H7 (cell line): ENCODE data around the gene ADGRG4. TPM values are rescaled to one million over a fixed set of nuclear protein-coding genes. Genes with fewer than 3 reads are reported as not detected.

Experiments
- DNase-seq: peaks from one replicate; pipeline ENCODE4 v3.0.0; 2012
- H3K27me3 ChIP-seq: 2 replicates; pipeline ENCODE4 v1.6.0; 2011; ENCODE audit warnings: mild to moderate bottlenecking, low read length; ENCODE audit not compliant: control insufficient read depth, insufficient read depth
- H3K36me3 ChIP-seq: replicated peaks from 2 replicates; pipeline ENCODE4 v1.5.1; 2011; ENCODE audit warnings: low read length; ENCODE audit not compliant: control insufficient read depth, insufficient read depth
- H3K4me3 ChIP-seq: 2 replicates; pipeline ENCODE4 v1.5.1; 2011; ENCODE audit warnings: low read depth, mild to moderate bottlenecking, control low read depth, low read length, moderate library complexity; ENCODE audit not compliant: insufficient read depth
- total RNA-seq: library from RNA; depleted of rRNA; stranded (reverse); fragments of >200 nt; shearing (Covaris generic); gene quantifications from 2 replicates; pipeline ENCODE4 v1.2.3, GENCODE V29; 2014

Gene ADGRG4
- total RNA-seq, 1 experiment from 2014 or later: not detected

DNA sequence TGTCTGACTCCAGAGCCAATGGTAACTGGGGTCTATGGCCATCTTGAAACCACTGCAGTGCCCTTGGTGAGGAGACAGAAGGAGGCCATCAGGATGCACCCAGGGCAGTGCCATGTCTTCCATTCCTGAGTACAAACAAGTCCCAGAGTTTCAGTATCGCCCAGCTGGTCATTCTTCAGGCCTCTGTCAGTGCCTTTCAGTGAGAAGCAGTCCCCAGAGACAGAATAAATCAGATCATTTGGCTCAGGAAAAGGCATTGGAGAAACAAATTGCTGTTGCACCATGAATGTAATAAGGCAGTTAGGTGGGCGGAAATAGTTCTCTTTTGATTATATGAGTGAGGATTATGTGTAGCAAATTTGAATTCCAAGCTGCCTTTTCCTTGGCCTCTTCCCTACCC is 21.3 kb downstream of the ADGRG4 start:
- no peak for DNase-seq
- no peaks in the 10 kb centered on the region for H3K36me3 ChIP-seq
- no peak overlapping the region for H3K4me3 ChIP-seq
- H3K27me3 ChIP-seq: no peaks in the 10 kb centered on the region

DNA sequence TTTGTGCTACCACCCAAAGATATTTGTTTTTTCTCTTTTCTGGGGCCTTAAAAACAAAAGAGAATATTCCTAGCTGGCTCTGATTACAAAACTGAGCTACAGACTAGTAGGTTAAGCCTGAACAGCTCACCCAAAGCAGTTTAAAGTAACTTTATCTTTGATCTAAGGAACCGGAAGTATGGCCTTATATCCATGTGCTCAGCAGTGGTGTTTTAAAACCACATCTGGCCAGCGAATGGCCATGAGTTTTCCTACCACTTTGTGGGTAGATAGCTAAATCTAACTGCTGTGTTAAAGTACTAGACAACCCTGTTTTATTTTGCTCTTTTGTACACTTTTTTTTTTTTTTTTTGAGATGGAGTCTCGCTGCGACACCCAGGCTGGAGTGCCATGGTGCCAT is 24.6 kb downstream of the ADGRG4 start:
- no peaks in the 10 kb centered on the region; the same call in 1 of the 2 replicates for H3K27me3 ChIP-seq
- no peaks in the 10 kb centered on the region for H3K36me3 ChIP-seq
- H3K4me3 ChIP-seq: no peak overlapping the region
- no peak for DNase-seq

DNA sequence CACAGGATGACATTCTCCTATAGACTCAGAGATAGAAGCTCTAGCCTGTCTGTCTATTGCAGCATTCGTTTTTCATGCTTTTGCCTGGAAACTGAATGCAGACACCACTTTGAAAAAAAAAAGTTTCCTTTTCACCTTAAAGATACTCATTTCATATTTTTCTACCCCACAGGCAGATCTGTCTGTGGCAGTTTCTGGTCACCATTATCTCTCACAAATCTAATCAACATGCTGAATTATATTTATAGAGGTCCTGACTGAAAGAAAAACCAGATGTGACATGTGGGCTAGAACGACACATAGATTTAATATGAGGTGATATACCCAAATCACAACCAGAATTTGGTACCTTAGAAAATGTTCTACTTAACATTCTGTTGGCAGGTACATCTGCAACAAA is 28.2 kb downstream of the ADGRG4 start:
- no peak overlapping the region for H3K4me3 ChIP-seq
- no peak for DNase-seq
- no peaks in the 10 kb centered on the region; the same call in 1 of the 2 replicates for H3K27me3 ChIP-seq
- no peaks in the 10 kb centered on the region for H3K36me3 ChIP-seq

DNA sequence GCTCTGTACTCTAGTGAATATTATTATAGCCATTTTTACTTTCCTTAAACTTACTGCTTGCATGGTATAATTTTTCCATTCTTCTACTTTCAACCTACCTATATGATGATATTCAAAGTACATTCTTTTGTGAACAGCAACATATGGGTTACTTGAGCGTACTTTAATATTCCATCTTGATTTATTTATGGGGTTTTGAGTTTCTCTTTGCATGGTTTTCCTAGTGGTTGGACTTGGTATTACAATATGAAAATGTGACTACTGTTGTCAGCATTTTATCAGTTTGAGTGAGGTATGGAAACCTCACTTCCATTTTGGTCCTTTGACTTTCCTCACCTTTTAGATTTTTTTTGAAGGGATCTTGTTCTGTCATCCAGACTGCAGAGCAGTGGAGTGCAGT is 35.9 kb downstream of the ADGRG4 start:
- no peaks in the 10 kb centered on the region for H3K36me3 ChIP-seq
- H3K4me3 ChIP-seq: no peak overlapping the region
- no peak for DNase-seq
- no peaks in the 10 kb centered on the region for H3K27me3 ChIP-seq

DNA sequence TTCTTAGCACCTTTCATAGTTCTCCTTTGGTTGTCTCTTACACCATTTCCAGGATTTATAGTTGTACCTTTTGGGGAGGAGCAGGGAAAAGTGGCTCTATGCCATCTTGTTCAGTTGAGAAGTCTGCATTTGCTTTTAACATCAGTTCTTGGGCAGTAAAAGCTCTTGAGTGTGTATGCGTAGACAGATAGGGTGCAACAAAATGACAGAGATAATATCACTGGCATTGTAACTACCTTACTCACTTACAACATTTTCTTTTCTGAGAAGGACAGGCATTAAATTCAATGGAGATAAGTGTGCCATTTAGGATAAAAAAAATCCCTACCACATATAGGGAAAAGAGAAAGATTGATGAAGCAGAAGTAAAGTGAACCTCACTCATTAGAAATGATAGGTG is 38.9 kb downstream of the ADGRG4 start:
- H3K27me3 ChIP-seq: no peaks in the 10 kb centered on the region
- no peak overlapping the region for H3K4me3 ChIP-seq
- no peaks in the 10 kb centered on the region for H3K36me3 ChIP-seq
- DNase-seq: no peak

DNA sequence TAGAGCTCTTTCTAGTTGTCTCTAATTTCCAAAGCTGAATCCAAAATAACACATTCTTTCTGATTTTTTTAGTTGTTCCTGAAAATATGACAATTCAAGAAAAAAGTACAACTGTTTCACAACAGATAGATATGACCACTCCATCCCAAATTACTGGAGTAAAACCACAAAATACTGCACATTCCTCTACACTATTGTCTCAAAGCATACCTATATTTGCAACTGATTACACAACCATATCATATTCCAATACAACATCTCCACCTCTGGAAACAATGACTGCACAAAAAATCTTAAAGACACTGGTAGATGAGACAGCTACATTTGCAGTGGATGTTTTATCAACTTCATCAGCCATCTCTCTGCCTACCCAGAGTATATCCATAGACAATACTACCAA is 43.6 kb downstream of the ADGRG4 start:
- no peak overlapping the region for H3K4me3 ChIP-seq
- H3K36me3 ChIP-seq: no peaks in the 10 kb centered on the region
- H3K27me3 ChIP-seq: no peaks in the 10 kb centered on the region
- DNase-seq: no peak

DNA sequence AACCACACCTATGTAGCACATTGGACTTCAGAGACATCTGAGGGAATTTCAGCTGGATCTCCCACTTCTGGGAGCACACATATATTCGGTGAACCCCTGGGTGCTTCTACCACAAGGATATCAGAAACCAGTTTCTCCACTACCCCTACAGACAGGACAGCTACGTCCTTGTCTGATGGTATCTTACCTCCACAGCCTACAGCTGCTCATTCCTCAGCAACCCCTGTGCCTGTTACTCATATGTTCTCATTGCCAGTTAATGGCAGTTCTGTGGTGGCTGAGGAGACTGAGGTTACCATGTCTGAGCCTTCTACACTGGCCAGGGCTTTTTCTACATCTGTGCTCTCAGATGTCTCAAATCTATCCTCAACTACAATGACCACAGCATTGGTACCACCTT is 45.7 kb downstream of the ADGRG4 start:
- no peak for DNase-seq
- Histone ChIP-seq H3K36me3 (no peaks in the 10 kb centered on the region), H3K4me3 (no peak overlapping the region), H3K27me3 (no peaks in the 10 kb centered on the region)

DNA sequence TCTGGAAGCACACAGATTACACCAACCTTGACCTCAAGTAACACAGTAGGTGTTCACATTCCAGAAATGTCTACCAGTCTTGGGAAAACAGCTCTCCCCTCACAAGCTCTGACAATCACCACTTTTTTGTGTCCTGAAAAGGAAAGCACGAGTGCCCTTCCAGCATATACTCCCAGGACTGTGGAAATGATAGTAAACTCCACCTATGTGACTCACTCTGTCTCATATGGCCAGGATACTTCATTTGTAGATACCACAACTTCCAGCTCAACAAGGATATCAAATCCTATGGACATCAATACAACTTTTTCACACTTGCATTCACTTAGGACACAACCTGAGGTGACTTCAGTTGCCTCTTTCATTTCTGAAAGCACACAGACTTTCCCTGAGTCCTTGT is 46.9 kb downstream of the ADGRG4 start:
- no peaks in the 10 kb centered on the region for H3K36me3 ChIP-seq
- no peak overlapping the region for H3K4me3 ChIP-seq
- DNase-seq: no peak
- no peaks in the 10 kb centered on the region for H3K27me3 ChIP-seq

DNA sequence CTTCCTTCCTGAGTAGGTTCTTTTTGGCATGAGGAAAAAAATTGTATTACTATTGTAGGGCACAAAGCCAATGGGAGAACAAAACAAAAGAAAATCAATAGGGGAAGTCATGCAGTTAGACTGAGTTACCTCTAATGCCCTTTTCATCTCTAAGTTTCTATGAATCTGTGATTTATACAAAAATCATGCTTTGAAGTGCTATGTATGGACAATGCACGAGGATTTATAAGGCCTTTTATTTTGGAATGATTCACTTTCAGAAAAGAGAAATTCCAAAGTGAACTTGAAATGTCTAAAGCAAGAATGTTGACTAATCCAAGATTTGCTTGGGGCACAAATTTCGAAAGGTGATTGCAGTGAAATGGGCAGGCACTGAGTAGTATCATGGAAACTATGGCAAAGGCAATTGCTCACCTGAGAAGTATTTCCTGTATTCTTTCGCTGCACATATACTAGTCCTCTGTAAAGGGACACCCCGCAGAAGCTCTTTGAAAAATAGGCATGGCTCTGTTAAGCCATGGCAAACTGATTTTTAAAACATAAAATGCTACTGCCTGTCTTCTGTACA is 52.8 kb downstream of the ADGRG4 start:
- no peak overlapping the region for H3K4me3 ChIP-seq
- H3K27me3 ChIP-seq: no peaks in the 10 kb centered on the region
- H3K36me3 ChIP-seq: no peaks in the 10 kb centered on the region
- no peak for DNase-seq

DNA sequence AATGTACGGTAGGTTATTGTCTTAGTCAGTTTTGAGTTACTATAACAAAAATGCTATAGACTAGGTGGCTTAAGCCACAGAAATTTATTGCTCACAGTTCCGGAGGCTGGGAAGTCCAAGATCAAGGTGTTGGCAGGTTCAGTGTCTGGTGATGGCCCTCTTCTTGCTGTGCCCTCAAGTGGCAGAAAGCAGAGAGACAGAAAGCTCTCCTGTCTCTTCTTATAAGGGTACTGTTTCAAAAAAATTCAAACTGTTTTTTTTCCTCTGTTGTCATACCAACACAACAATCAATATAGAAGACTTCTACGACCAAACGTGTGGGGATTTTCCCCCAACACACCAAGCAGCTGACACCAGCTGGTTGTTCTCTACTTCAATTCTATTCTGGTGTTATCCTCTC is 53.4 kb downstream of the ADGRG4 start:
- H3K36me3 ChIP-seq: no peaks in the 10 kb centered on the region
- no peak for DNase-seq
- H3K27me3 ChIP-seq: no peaks in the 10 kb centered on the region
- no peak overlapping the region for H3K4me3 ChIP-seq

DNA sequence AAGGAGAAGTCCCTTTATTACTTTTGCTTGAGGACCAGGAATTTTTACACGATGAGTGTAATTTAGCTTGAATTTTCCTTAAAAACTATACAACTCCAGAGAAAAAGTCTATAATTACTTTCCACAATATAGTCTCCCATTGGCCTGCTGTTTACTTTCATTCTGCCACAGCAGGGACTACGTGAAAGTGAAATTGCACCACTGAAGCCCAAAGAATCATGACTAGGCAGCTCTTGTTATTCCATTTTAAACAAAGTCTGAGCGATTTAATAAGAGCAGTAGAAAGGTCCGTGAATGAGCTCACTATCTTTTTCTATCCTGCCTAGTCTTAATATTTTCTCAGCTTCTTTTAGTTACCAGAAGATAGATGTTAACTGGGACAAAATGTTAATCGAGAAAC is 68.6 kb downstream of the ADGRG4 start:
- H3K36me3 ChIP-seq: no peaks in the 10 kb centered on the region
- DNase-seq: no peak
- no peak overlapping the region for H3K4me3 ChIP-seq
- H3K27me3 ChIP-seq: no peaks in the 10 kb centered on the region

DNA sequence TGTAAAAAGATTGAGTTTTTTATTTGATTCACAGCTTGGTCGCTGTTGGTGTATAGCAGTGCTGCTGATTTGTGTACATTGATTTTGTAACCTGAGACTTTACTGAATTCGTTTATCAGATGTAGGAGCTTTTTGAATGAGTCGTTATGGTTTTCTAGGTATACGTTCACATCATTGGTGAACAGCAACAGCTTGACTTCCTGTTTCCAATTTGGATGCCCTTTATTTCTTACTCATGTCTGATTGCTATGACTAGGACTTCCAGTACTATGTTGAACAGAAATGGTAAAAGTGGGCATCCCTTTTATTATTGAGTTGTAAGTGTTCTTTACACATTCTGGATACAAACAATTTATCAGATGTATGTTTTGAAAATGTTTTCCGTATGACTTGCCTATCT is 76.0 kb downstream of the ADGRG4 start:
- Histone ChIP-seq H3K36me3 (no peaks in the 10 kb centered on the region), H3K27me3 (no peaks in the 10 kb centered on the region), H3K4me3 (no peak overlapping the region)
- no peak for DNase-seq

DNA sequence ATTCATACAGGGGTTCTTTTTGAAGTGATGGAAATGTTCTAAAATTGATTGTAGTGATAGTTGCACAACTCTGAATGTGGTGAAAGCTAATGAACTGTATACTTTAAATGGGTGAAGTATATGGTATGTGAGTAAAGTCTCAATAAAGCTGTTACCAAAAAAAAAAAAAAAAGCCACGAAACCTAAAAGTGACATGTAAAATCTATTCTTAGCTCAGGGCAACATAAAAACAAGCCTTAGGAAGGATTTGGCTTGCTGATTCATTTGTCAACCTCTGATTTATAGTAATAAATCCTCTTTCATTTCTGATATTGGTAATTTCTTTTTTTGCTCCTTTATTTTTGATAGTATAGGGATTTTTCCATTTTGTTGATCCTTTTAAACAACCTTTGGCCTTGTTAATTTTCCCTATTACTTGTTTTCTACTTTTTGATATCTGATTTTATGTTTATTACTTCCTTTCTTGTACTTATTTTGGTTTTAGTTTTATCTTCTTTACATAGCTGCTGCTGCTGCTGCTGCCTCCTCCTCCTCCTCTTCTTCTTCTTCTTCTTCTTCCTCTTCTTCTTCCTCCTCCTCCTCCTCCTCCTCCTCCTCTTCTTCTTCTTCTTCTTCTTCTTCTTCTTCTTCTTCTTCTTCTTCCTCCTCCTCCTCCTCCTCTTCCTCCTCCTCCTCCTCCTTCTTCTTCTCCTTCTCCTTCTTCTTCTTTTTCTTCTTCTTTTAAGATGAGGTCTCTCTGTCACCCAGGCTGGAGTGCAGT is 79.4 kb downstream of the ADGRG4 start:
- no peaks in the 10 kb centered on the region for H3K36me3 ChIP-seq
- no peak for DNase-seq
- H3K27me3 ChIP-seq: no peaks in the 10 kb centered on the region
- H3K4me3 ChIP-seq: no peak overlapping the region

DNA sequence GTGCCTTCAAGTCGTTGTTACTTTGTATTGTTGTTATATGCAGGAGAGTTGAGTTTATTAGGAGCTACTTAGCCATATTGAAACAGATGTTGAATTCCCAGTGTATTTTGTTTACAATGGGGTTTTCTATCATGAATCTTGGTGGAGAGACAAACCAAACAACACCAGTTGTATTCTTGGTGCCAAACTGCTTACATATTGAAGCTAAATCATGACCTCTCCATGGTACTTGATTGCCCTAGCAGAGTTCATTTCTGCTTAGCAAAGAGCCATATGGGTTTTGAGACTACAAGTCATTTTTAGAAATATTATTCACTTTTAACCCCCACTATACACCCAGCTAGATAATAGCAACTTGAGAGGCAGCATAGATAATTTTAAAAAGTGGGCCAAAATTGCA is 85.4 kb downstream of the ADGRG4 start:
- Histone ChIP-seq H3K4me3 (no peak overlapping the region), H3K36me3 (no peaks in the 10 kb centered on the region)
- no peak for DNase-seq

DNA sequence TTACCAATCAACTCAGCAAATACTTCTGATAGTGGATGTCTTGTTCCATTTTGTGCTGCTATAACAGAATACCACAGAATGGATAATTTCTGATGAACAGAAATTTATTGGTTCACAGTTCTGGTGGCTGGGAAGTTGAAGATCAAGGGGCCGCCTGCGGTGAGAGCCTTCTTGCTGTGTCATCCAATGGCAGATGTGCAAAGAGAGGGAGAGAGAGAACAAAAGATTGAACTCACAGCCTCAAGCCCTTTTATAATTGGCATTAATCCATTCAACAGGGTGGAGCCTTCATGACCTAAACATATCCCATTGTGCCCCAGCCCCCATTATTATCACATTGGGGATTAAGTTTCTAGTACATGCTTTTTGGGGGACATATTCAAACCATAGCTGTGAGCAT is 86.1 kb downstream of the ADGRG4 start:
- no peak for DNase-seq
- Histone ChIP-seq H3K27me3 (no peaks in the 10 kb centered on the region), H3K36me3 (no peaks in the 10 kb centered on the region), H3K4me3 (no peak overlapping the region)

More for the DNA sequence above, 85.4 kb downstream of the ADGRG4 start:
- no peaks in the 10 kb centered on the region for H3K27me3 ChIP-seq
